ENCODE data around the gene ARHGAP18.
A peak's percentile ranks its signal among the peaks of the same experiment; 100 is the strongest.

The ARHGAP18 gene

DNA sequence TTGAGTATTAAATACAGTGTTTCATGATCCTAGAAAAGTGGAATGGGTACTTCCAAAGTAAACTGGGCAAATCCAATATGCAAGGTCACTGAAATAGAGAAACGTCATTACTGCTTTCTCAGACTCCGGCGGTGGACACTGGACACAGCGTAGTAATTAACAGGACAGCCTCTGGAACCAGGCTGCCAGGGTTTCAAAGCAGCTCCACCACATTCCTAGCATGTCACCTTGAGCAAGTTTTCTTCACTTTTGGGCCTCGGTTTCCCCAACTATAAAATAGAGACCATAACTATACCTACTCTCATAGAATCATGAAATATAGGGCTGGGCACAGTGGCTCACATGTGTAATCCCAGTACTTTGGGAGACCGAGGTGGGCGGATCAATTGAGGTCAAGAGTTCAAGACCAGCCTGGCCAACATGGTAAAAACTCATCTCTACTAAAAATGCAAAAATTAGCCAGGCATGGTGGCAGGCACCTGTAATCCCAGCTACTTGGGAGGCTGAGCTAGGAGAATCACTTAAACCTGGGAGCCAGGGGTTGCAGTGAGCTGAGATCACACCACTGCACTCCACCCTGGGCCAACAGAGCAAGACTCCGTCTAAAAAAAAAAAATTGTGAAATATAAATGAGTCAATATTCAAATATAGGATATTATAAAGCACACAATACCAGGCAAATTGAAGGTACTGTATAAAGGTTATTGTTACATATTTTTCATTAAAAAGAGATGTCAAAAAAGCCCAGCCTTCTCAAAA, 24.9 kb downstream of the ARHGAP18 start:
- no peak for DNase-seq (ENCODE audit: extremely low read depth, low read depth)
- TF ChIP-seq, protein P1, sequence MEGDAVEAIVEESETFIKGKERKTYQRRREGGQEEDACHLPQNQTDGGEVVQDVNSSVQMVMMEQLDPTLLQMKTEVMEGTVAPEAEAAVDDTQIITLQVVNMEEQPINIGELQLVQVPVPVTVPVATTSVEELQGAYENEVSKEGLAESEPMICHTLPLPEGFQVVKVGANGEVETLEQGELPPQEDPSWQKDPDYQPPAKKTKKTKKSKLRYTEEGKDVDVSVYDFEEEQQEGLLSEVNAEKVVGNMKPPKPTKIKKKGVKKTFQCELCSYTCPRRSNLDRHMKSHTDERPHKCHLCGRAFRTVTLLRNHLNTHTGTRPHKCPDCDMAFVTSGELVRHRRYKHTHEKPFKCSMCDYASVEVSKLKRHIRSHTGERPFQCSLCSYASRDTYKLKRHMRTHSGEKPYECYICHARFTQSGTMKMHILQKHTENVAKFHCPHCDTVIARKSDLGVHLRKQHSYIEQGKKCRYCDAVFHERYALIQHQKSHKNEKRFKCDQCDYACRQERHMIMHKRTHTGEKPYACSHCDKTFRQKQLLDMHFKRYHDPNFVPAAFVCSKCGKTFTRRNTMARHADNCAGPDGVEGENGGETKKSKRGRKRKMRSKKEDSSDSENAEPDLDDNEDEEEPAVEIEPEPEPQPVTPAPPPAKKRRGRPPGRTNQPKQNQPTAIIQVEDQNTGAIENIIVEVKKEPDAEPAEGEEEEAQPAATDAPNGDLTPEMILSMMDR (IDR thresholded peaks at IDR 0.05; ENCODE audit: low read depth, low read length) = no peak

DNA sequence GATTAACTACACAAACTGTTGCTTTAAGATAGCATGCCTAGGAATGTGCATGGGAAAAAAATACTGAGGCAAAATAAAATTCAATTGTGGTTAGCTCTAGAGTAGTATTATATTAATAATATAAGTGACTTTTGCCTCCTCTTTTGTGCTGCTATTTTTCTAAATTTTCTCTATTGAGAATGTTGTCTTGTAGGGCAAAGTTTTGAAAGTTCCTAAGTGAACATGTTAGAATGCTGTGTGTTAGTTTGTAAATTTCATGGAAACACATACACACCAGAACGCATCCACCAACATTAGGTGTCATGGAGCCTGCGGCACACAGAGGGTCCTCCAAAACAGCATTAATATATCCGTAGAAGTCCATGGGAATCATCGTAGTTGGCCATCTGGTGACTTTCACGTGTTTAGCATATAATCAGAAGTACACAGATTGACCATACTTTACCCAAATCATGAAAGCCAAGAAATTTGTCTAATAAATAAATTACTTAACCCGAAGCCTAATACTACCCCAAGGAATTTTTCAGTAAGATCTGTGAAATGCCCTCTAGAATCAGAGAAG, 25.6 kb downstream of the ARHGAP18 start:
- DNase-seq (ENCODE audit: extremely low read depth, low read depth) = no peak
- TF ChIP-seq, protein P1 (IDR thresholded peaks at IDR 0.05; ENCODE audit: low read depth, low read length) = no peak

DNA sequence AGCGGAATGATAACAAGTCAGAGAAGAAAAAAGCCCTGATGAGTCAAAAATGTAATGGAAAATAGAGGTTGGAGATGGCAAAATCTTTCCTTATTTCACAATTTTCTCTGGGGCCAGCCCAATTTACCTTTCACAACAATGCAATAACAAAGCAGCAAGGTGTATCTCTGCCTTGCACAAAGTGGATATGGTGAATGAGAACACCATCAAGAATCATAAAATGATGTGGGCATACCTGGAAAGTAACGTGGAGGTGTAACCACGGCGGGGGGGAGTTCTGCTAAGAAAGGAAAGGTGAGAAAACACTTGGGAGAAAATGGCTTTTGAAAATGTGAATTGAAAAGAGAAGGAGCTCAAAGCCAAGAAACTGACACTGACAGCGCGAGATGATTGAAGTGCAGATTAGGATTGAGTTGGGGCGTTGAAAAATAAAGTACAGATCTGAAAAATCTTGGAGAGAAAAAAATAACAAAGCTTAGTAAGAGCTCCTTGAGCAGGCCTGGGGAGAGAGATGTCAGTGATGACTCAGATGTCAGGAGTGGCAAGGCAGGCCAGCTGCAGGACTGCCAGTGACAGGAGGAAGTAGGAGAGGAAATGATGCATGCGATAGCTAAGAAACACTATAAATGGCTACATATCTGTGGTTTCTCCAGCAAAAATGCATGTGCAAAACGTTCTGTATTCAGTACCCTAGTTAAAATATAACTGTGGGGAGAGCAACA, 26.2 kb downstream of the ARHGAP18 start:
- TF ChIP-seq, protein P1 (IDR thresholded peaks at IDR 0.05; ENCODE audit: low read depth, low read length) = no peak
- DNase-seq (ENCODE audit: extremely low read depth, low read depth) = peak; percentile 89

DNA sequence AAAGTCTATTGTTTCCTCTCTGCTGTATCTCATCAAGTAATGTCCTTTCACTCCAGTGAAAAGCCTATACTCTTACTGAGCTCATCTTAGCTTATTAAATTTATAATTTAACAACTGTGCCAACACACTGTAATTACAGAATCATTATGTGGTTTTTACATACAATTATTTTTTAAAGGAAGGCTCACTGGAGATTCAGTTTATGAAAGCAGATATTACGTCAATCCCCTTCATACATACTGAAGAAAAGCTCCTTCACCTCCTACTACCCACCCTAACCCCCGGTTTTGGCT, 28.1 kb downstream of the ARHGAP18 start:
- no peak for DNase-seq (ENCODE audit: extremely low read depth, low read depth)
- TF ChIP-seq, protein P1 (IDR thresholded peaks at IDR 0.05; ENCODE audit: low read depth, low read length) = no peak

DNA sequence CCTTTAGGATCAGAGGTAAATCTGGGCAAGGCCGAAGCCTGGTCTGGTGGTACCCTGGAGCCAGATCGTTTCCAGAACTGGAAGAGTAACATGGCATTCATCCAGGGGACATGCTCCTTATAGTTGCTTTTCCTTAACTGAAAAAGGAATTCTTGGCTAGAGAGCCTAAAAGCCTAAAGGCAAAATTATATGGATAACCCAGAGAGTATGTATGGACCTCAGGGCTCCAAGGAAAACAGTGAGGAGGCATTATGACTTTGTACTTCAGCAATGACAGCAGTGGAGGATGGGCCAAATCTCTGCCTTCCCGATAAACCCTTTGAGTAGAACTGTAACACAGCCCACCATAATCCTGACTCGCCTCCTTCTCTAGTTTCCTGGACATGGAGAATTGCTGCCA, 29.3 kb downstream of the ARHGAP18 start:
- TF ChIP-seq, protein P1 (IDR thresholded peaks at IDR 0.05; ENCODE audit: low read depth, low read length) = no peak
- DNase-seq (ENCODE audit: extremely low read depth, low read depth) = no peak

DNA sequence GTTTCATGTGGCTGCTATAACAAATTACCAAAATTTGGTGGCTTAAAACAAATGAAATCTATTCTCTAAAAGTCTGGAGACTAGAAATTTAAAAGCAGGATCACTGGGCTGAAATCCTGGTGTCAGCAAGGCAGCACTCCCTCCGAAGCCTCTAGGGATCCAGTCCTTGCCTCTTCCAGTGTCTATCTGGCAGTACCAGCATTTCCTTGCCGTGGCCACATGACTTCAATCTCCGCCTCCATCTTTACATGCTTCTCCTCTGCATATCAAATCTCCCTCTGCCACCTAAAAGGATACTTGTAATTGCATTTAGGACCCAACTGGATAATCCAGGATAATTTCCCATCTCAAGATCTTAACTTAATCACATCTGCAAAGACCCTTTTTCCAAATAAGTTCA, 30.2 kb downstream of the ARHGAP18 start:
- DNase-seq (ENCODE audit: extremely low read depth, low read depth) = no peak
- TF ChIP-seq, protein P1 (IDR thresholded peaks at IDR 0.05; ENCODE audit: low read depth, low read length) = no peak

DNA sequence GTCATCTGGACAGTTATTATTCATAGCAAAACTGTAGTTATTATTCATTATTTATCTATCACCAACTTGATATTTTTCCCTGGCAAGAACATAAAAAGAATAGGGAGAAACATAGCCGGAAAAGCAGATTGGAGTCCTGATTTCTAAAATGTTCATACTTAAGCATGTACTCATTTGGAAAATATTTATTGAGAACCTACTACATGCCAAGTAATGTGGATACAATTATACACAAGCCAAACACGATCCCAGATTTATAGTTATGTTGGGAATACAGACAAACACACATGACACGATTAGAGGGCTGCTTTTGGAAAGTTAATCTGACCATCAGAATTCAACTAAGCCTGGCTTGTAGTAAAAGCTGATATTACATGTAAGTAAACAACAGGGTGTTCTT, 30.7 kb downstream of the ARHGAP18 start:
- peak; percentile 27 for DNase-seq (ENCODE audit: extremely low read depth, low read depth)
- TF ChIP-seq, protein P1 (IDR thresholded peaks at IDR 0.05; ENCODE audit: low read depth, low read length) = no peak

All from AG09319 (cell line).